ENCODE data around the gene ATG14.
A peak's percentile ranks its signal among the peaks of the same experiment; 100 is the strongest.
"Not testable (repeated sequence)": the region's sequence is repeated elsewhere in the genome, so short reads cannot be mapped to it uniquely, and the experiment has no call there.

Gene ATG14

GRCh38 chr14:55411426-55412389 is at the start of gene ATG14:
Gene ATG14, minus strand, starts transcription at chr14:55411830. Its CDS starts 8 bp downstream, at chr14:55411822.
- DNase-seq (ENCODE audit: low read depth in 4 of 4, low spot score in 1 of 4) = peak; percentile 37 to 65 (median 55)

GRCh38 chr14:55458800-55459515 is 47.3 kb upstream of the ATG14 start:
- DNase-seq (ENCODE audit: low read depth in 4 of 4, low spot score in 1 of 4) = no peak

- DNase-seq (ENCODE audit: low read depth in 4 of 4, low spot score in 1 of 4) = no peak
Measured at GRCh38 chr14:55457496-55457895, 45.9 kb upstream of the ATG14 start.

- not testable (repeated sequence) for DNase-seq (ENCODE audit: low read depth in 4 of 4, low spot score in 1 of 4)
Measured at GRCh38 chr14:55456411-55456810, 44.8 kb upstream of the ATG14 start.

GRCh38 chr14:55454264-55455002 is 42.8 kb upstream of the ATG14 start:
- DNase-seq (ENCODE audit: low read depth in 4 of 4, low spot score in 1 of 4) = no peak

- DNase-seq (ENCODE audit: low read depth in 4 of 4, low spot score in 1 of 4) = no peak
Measured at GRCh38 chr14:55451950-55452349, 40.3 kb upstream of the ATG14 start.

GRCh38 chr14:55451398-55451797 is 39.8 kb upstream of the ATG14 start:
- no peak for DNase-seq (ENCODE audit: low read depth in 4 of 4, low spot score in 1 of 4)

GRCh38 chr14:55450987-55451386 is 39.4 kb upstream of the ATG14 start:
- no peak for DNase-seq (ENCODE audit: low read depth in 4 of 4, low spot score in 1 of 4)

GRCh38 chr14:55450539-55450938 is 38.9 kb upstream of the ATG14 start:
- no peak for DNase-seq (ENCODE audit: low read depth in 4 of 4, low spot score in 1 of 4)

- DNase-seq (ENCODE audit: low read depth in 4 of 4, low spot score in 1 of 4) = no peak
Measured at GRCh38 chr14:55450124-55450523, 38.5 kb upstream of the ATG14 start.

- no peak for DNase-seq (ENCODE audit: low read depth in 4 of 4, low spot score in 1 of 4)
Measured at GRCh38 chr14:55449116-55449515, 37.5 kb upstream of the ATG14 start.

- DNase-seq (ENCODE audit: low read depth in 4 of 4, low spot score in 1 of 4) = peak in 1 of 4 experiments; percentile 31
Measured at GRCh38 chr14:55448141-55448614, 36.5 kb upstream of the ATG14 start.

- DNase-seq (ENCODE audit: low read depth in 4 of 4, low spot score in 1 of 4) = no peak
Measured at GRCh38 chr14:55446833-55447232, 35.2 kb upstream of the ATG14 start.

- peak; percentile 32 to 42 (median 39) for DNase-seq (ENCODE audit: low read depth in 4 of 4, low spot score in 1 of 4)
Measured at GRCh38 chr14:55446127-55446736, 34.6 kb upstream of the ATG14 start.

- DNase-seq (ENCODE audit: low read depth in 4 of 4, low spot score in 1 of 4) = no peak
Measured at GRCh38 chr14:55441286-55441685, 29.7 kb upstream of the ATG14 start.

- no peak for DNase-seq (ENCODE audit: low read depth in 4 of 4, low spot score in 1 of 4)
Measured at GRCh38 chr14:55440385-55440784, 28.8 kb upstream of the ATG14 start, which contains the start of gene TBPL2. Gene TBPL2, minus strand, starts transcription at chr14:55440616. Its CDS starts 167 bp downstream, at chr14:55440449.

GRCh38 chr14:55438066-55438683 is 26.5 kb upstream of the ATG14 start:
- DNase-seq (ENCODE audit: low read depth in 4 of 4, low spot score in 1 of 4) = no peak

- DNase-seq (ENCODE audit: low read depth in 4 of 4, low spot score in 1 of 4) = no peak
Measured at GRCh38 chr14:55436931-55437330, 25.3 kb upstream of the ATG14 start.

- DNase-seq (ENCODE audit: low read depth in 4 of 4, low spot score in 1 of 4) = no peak
Measured at GRCh38 chr14:55436519-55436918, 24.9 kb upstream of the ATG14 start.

- no peak for DNase-seq (ENCODE audit: low read depth in 4 of 4, low spot score in 1 of 4)
Measured at GRCh38 chr14:55434805-55435174, 23.2 kb upstream of the ATG14 start.

All from stimulated activated CD4-positive, alpha-beta T cell treated with anti-CD3 and anti-CD28 coated beads, Interleukin-1b, Interleukin-23, amount 100 ng/mL, for 24 hours (primary cell).